Astrocyte (in vitro differentiated cells and primary cell): ENCODE measurements around the gene ITPRIPL2.

ENCODE experiments used
- EZH2 ChIP-seq: IDR thresholded peaks from 2 replicates; pipeline ENCODE4 v1.6.1; 2012; ENCODE audit warnings: mild to moderate bottlenecking, low read length, inconsistent platforms; ENCODE audit not compliant: insufficient read depth
- TF ChIP-seq, protein P1 (sequence below): IDR thresholded peaks from 2 replicates; pipeline ENCODE4 v1.5.1; 2011; ENCODE audit warnings: low read depth, mild to moderate bottlenecking, inconsistent platforms, low read length, moderate library complexity; ENCODE audit not compliant: insufficient read depth

DNA sequence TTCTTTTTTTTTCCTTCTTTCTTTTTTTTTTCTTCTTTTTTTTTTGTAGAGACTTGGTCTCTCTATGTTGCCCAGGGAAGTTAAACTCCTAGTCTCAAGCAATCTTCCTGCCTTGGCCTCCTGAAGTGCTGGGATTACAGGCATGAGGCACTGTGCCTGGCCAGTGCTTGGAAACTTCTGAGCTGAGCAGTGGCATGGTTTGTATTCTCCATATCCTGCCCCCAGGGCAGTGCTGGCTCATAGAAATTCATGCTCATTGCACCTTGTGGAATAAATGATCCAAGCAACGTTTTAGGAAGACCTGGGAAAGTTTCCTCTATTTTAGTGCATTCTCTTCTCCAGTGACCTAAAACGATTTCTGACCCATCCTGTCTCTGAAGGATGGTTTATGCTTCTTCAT is 37.5 kb downstream of the ITPRIPL2 start:
- TF ChIP-seq, protein P1, sequence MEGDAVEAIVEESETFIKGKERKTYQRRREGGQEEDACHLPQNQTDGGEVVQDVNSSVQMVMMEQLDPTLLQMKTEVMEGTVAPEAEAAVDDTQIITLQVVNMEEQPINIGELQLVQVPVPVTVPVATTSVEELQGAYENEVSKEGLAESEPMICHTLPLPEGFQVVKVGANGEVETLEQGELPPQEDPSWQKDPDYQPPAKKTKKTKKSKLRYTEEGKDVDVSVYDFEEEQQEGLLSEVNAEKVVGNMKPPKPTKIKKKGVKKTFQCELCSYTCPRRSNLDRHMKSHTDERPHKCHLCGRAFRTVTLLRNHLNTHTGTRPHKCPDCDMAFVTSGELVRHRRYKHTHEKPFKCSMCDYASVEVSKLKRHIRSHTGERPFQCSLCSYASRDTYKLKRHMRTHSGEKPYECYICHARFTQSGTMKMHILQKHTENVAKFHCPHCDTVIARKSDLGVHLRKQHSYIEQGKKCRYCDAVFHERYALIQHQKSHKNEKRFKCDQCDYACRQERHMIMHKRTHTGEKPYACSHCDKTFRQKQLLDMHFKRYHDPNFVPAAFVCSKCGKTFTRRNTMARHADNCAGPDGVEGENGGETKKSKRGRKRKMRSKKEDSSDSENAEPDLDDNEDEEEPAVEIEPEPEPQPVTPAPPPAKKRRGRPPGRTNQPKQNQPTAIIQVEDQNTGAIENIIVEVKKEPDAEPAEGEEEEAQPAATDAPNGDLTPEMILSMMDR: no peak
- TF ChIP-seq EZH2: no peak
